Skin of body (tissue), 2 donors: ENCODE results near the gene CHDH. TPM values are rescaled to one million over a fixed set of nuclear protein-coding genes. Genes with fewer than 3 reads are reported as not detected.

ENCODE experiments used
- DNase-seq: peaks from one replicate; lab custom pipeline; 2025; lab: John Stamatoyannopoulos, UW
- total RNA-seq: library from RNA; depleted of rRNA; stranded (reverse); fragments of >200 nt; gene quantifications from one replicate; pipeline ENCODE4 v1.2.3, GENCODE V29; 2014

The CHDH gene
- total RNA-seq, 1 donor from 2014 or later: 0.99 TPM

DNA sequence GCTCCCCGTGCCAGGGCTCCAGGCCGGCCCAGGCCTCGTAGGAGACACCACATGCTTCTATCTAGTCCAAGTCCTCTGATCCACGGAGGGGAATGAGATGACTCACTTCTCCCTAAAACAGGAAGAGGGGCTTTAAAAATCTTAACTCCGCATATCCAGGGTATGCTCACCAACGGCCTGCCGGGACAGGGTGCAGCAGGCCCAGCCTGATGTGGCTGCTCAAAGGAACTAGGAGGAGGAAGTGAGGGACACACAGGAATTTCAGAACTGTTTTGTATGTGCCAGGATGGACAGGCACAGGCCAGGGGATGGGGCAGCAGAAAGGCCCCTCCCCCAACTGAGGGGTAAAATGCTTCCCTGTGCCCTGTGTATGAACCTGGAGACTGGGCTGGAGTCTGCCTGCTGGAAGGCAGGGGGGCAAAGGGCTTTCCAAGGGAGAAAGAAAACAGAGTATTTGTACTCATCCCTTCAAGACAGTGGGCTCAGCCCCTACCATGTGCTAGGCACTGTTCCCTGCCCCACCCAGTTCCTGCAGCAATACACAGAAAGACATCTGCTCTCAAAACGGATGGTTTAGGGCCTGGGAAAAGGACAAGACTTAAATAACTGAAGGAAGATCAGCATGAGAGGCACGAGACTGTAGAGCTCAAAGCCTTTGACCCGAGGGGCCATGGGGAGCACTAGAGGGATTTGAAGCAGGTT lies 22.1 kb downstream of the CHDH start:
- no peak for DNase-seq

DNA sequence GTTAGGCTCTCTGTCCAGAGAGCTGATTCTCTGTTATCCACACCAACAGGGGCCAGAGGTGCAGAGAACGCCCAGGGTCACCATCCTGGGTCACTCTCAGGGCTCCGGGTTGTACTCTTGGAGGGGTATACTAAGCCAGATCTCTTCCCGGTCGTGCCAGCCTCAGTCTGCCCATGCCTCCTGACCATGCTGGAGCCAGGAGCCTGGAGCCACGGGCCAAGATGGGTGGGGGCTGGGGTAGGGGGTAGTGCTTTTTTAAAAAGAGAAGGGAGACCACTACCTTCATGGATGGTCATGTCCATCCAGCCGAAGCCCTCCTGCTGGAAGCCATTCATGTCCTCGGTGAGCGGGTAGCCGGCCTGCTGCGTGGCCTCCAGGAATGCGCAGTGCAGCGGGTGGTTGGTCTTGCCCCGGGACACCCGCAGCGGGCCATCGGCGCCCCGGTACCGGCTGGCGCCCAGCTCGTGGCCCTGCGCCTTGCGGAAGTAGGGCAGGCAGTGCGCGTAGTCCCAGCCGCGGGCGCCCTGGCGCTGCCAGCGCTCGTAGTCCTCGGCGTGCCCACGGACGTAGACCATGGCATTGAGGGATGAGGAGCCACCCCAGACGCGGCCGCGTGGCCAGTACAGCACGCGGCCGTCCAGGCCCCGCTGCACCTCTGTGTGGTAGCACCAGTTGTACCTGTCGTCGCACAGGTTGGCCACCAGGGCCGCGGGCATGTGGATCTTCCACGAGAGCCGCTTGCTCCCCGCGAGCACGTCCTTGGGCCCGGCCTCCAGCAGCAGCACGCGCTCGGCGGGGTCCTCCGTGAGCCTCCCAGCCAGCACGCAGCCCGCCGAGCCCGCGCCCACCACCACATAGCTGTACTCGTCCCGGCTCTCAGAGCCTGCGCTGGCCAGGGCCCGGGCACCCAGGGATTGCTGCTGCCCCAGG lies 22.9 kb downstream of the CHDH start:
- DNase-seq: no peak

DNA sequence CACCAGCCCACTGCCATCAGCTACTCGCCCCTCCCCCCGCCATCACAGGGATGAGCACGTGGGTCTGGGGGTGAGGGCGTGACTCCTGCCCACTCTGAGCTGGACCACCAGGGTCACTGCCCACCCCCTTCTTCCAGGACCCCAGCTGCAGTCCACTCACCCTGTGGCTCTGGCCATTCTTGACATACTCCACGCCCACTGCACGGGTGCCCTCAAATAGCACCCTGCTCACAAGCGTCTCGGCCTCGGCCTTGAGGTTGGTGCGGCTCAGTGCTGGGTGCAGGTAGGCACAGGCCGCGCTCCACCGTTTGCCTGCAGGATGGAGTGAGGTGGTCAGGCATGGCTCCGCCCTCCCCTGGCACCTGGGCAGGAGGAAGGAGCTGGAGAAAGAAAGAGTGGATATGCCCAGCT lies 23.9 kb downstream of the CHDH start:
- no peak for DNase-seq

DNA sequence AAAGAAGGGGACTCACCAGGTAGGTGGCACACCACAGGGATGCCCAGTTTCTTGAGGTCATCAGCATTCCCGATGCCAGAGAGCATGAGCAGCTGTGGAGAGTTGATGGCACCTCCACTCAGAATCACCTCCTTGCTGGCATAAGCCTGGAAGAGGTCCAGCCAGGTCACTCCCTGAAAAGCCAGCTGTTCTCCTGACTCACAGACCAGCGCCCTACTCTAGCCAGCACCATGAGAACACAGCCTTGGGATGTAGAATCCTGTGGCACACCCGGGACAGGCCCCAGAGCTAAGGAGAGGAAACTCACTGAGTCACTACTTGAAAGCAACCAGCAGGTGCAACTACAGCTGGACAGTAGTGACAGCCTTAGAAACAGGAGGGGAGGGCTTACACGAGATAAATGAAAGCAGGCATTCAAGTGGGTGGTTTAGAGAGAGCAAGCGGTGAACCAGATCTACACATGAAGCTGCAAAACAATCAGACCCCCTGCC lies 24.5 kb downstream of the CHDH start:
- DNase-seq: no peak

GRCh38 chr3:53820756-53821580 lies 25.3 kb downstream of the CHDH start:
- DNase-seq: no peak

DNA sequence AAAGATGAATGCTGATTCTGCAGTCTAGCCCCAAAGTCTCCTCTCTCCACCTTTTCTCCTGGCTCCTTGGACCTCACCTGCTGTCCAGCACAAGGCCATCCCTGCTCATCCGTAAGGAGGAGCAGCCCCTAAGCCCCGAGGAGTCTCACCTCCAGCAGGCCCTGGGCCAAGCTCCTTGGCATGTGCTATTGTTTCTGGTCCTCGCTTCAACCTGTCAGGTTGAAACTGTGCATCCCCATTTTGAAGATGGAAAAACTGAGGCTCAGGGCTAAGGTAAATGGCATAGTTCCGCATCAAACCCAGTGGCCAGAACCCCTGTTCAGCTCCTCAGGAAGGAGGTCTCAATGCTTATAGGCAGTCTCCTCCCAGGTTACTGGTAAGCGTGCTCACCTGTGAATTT lies 26.1 kb downstream of the CHDH start:
- no peak for DNase-seq

- DNase-seq: no peak
These were observed 26.9 kb downstream of the CHDH start for GRCh38 chr3:53819163-53819868.

- no peak for DNase-seq
These were observed 27.7 kb downstream of the CHDH start for GRCh38 chr3:53818221-53819162.

DNA sequence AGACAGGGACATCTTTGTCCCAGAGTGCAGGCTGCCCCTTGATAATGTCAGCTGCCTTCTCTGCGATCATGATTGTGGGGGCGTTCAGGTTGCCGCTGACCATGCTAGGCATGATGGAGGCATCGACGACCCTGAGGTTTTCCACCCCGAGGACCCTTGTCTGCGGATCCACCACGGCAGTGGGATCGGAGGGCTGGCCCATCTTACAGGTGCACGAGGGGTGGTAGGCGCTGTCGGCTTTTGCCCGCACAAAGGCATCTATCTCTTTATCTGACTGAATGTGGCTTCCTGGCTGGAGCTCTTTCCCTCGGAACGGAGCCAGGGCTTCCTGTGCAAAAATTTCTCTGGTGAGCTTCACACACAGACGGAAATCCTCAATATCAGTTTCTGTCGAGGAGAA lies 28.4 kb downstream of the CHDH start:
- no peak for DNase-seq

GRCh38 chr3:53817211-53817610 lies 29.0 kb downstream of the CHDH start:
- no peak for DNase-seq

- DNase-seq: no peak
These were observed 29.8 kb downstream of the CHDH start for GRCh38 chr3:53816425-53816824.

DNA sequence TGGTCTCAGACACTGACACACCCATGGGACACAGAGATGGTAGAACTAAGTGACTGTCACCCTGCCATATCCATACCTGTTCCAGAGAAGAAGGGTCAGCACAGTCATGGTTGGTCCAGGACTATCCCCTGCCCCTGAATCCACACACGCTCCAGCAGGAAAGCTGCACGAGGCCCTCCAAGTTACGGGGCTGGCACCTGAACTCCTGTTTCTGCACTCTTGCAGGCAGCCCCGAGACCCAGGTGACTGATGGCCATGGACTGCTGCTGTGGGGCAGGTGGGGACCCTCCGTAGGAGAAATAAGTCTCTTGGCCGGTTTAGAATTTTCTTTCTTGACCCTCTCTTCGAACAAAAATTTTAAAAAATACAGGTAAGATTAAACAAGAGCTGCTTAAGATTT lies 30.6 kb downstream of the CHDH start:
- DNase-seq: no peak

DNA sequence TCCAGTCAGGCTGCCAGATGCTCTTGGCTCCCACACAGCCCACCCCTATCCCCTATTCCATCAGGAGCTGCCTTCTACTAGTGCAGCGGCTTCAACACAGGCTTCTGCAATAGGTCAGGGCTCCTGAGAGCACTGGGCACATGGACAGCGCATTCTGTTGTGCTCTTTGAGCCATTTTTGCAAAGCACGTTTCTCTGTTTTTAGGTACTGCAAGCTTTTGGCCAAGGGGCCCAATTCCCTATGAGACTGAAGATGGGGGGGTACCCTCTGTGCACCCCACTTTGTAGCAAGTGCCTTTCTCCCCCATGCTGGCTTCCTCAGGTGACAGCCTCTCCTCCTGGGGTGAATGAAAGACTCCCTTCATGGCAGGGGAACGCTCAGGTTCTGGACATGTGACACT lies 31.2 kb downstream of the CHDH start:
- no peak for DNase-seq

DNA sequence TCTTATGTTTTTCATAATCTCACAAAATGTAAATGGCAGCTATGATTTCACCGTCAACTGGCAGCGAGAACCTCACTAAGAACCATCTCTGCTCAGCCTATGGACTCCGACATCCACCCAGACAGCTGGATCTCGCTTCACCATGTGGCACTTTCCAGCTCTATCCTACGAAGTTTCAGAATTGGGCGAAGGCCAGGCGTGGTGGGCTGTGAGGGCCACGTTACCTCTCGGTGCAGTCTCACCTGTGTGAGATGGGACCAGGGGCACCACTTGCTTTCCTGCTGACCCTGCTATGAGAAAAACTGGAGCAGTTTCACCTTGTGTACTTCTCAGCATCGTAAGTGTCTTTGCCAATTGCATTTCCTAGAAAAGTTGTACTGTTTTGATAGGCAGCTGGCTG lies 32.3 kb downstream of the CHDH start:
- DNase-seq: no peak

GRCh38 chr3:53813229-53813628 lies 33.0 kb downstream of the CHDH start:
- DNase-seq: no peak

DNA sequence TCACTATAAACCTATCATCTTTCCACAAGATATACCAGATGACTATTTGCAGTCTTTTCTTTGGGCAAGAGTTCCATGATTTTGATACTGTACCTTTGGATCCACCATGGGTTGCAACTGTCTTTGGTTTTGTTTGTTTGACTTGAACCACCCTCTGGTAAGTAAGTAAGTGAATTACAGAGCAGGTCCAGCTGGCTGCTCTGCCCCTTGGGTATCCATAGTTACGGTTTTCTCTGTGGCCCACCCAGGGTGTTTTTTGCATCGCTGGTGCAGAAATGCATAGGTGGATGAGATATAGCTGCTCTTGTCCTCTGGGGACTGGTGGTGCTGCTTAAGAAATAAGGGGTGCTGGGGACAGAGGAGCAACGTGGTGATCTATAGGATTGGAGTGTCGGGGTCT lies 33.8 kb downstream of the CHDH start:
- DNase-seq: no peak

- DNase-seq: no peak
These were observed 34.9 kb downstream of the CHDH start for GRCh38 chr3:53811143-53811927.

DNA sequence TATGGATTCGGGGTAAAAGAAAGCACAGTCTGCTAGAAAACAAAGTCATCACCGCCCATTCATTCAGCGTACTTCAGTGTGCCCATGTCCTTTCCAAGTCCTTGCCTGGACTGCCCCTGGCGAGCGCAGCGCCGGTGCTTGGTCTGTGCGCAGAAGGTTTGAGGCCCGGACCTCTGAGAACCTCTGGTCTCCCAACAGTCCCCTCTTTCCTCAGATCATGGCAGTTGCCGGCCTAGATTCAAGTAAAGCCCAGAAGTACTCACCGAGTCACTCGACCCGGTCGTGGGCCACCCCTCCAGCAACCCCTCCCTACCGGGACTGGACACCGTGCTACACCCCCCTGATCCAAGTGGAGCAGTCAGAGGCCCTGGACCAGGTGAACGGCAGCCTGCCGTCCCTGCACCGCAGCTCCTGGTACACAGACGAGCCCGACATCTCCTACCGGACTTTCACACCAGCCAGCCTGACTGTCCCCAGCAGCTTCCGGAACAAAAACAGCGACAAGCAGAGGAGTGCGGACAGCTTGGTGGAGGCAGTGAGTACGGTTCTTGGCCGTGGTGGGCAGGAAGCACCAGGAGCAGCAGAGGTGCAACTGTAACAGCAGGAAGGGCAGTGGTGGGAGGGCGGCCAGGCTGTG lies 36.3 kb downstream of the CHDH start:
- no peak for DNase-seq

DNA sequence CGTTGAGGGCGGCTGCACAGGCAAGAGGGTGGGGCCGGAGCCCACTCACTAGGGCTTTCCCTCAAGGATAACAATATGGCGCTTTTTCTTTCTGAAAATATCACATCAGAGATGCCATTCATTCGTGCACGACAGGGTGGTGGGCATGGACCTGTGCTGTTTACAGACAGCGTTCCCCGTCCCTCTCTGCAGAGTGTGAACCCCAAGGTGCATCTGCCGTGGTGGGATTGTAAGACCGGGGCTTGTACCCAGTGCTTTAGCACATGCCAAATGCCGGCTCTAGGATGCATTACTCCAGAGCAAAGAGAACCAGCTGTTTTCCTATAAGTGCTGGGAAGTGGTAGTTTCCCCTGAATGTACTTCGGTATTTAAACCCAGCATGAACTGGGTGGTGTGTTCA lies 37.0 kb downstream of the CHDH start:
- no peak for DNase-seq
